Hepatic stellate cell (primary cell): ENCODE results near the gene LBP.
"Not testable (repeated sequence)": the region's sequence is repeated elsewhere in the genome, so short reads cannot be mapped to it uniquely, and the experiment has no call there.

ENCODE experiments used
- DNase-seq: peaks from one replicate; pipeline ENCODE4 v3.0.0; 2011; ENCODE audit warnings: low spot score

The LBP gene

GRCh38 chr20:38349856-38350255 lies 3.6 kb downstream of the LBP start:
- DNase-seq, result no peak

GRCh38 chr20:38350879-38351775 lies 4.8 kb downstream of the LBP start:
- DNase-seq, result no peak

- no peak for DNase-seq
These were observed 7.0 kb downstream of the LBP start for GRCh38 chr20:38353316-38353715.

GRCh38 chr20:38354227-38354626 lies 7.9 kb downstream of the LBP start:
- DNase-seq, result no peak

- no peak for DNase-seq
These were observed 9.1 kb downstream of the LBP start for GRCh38 chr20:38355161-38356012.

- DNase-seq, result no peak
These were observed 11.4 kb downstream of the LBP start for GRCh38 chr20:38357653-38358207.

GRCh38 chr20:38358556-38358955 lies 12.3 kb downstream of the LBP start:
- no peak for DNase-seq

- DNase-seq, result no peak
These were observed 16.9 kb downstream of the LBP start for GRCh38 chr20:38363004-38363747.

- DNase-seq, result peak; percentile 35
These were observed 23.1 kb downstream of the LBP start for GRCh38 chr20:38369389-38369788.

- no peak for DNase-seq
These were observed 26.5 kb downstream of the LBP start for GRCh38 chr20:38372806-38373205.

GRCh38 chr20:38373231-38373867 lies 27.1 kb downstream of the LBP start:
- DNase-seq, result no peak

- no peak for DNase-seq
These were observed 27.6 kb downstream of the LBP start for GRCh38 chr20:38373898-38374297.

GRCh38 chr20:38377039-38377685 lies 30.9 kb downstream of the LBP start:
- no peak for DNase-seq

- not testable (repeated sequence) for DNase-seq
These were observed 31.6 kb downstream of the LBP start for GRCh38 chr20:38377838-38378237.

GRCh38 chr20:38383147-38383546 lies 36.9 kb downstream of the LBP start:
- DNase-seq, result no peak

- no peak for DNase-seq
These were observed 39.7 kb downstream of the LBP start for GRCh38 chr20:38386004-38386403.

GRCh38 chr20:38386851-38387250 lies 40.6 kb downstream of the LBP start:
- DNase-seq, result no peak

- no peak for DNase-seq
These were observed 41.7 kb downstream of the LBP start for GRCh38 chr20:38387953-38388352.

GRCh38 chr20:38392356-38392755 lies 46.1 kb downstream of the LBP start:
- DNase-seq, result no peak

GRCh38 chr20:38393259-38393658 lies 47.0 kb downstream of the LBP start:
- DNase-seq, result no peak

GRCh38 chr20:38395165-38395564 lies 48.9 kb downstream of the LBP start:
- DNase-seq, result no peak
